Measurements from ENCODE around the gene GGA1.

DNA sequence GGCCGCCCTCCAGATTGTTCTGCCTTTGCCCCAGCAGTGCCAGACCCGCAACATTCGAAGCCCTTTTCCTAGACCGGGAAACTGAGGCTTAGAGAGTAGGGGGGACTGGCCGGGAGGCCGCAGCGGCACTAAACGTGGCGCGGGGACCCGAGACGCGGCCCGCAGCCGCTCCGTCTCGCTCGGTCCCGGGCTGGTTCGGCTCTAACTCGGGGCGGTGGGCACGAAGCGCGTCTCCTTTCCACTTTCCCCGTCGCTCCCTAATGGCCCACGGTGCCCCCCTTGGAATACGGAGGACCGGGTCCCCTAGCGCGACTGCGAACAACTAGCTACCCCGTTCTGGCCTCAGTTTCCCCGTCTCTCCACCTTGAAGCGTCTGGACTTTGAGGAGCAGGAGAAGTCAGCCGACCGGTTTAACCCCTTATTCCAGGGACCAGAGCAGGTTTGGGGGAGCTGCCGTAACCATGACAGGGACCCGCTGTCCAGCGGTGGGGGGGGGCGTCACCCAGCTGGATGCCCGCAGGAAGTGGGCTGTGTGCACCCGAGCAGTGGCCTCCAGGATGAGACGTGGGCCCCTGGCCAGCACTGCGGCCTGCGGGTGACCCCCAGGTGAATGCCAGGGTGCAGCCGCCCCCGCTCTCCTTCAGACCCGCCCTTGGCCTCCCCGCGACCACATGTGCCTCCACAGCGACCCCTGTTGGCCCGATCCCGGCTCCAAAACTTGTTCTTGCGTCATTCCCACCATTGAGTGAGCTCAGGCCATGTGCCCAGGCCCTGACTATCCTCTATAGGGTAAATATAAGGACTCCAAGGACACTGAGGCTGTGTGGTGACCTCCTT is 47.2 kb upstream of the GGA1 start:
- TF ChIP-seq, protein P1, sequence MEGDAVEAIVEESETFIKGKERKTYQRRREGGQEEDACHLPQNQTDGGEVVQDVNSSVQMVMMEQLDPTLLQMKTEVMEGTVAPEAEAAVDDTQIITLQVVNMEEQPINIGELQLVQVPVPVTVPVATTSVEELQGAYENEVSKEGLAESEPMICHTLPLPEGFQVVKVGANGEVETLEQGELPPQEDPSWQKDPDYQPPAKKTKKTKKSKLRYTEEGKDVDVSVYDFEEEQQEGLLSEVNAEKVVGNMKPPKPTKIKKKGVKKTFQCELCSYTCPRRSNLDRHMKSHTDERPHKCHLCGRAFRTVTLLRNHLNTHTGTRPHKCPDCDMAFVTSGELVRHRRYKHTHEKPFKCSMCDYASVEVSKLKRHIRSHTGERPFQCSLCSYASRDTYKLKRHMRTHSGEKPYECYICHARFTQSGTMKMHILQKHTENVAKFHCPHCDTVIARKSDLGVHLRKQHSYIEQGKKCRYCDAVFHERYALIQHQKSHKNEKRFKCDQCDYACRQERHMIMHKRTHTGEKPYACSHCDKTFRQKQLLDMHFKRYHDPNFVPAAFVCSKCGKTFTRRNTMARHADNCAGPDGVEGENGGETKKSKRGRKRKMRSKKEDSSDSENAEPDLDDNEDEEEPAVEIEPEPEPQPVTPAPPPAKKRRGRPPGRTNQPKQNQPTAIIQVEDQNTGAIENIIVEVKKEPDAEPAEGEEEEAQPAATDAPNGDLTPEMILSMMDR (IDR thresholded peaks at IDR 0.05; ENCODE audit: low read depth, low read length) = peak; percentile 64
- no peak for TF ChIP-seq EZH2phosphoT487 (IDR thresholded peaks at IDR 0.05; ENCODE audit: low read depth)
